Neural progenitor cell (in vitro differentiated cells): Measurements from ENCODE around the gene PSMC6. TPM values are rescaled to one million over a fixed set of nuclear protein-coding genes. Genes with fewer than 3 reads are reported as not detected.

ENCODE experiments used
- DNase-seq: peaks from one replicate; pipeline ENCODE4 v3.0.0-alpha.2; 2016; ENCODE audit warnings: low spot score
- H2AFZ ChIP-seq: fragments of 200-600 bp; sonication (generic); replicated peaks from 2 replicates; pipeline ENCODE4 v1.6.1; 2016; ENCODE audit warnings: antibody characterized with exemption
- H3F3A ChIP-seq: fragments of 200-600 bp; sonication (generic); 2 replicates; pipeline ENCODE4 v1.6.1; 2016; ENCODE audit warnings: antibody characterized with exemption, low read depth
- H3K27ac ChIP-seq: fragments of 200-600 bp; sonication (generic); 2 replicates; pipeline ENCODE4 v1.5.1; 2016; ENCODE audit warnings: mild to moderate bottlenecking
- H3K27me3 ChIP-seq: fragments of 200-600 bp; sonication (generic); 2 replicates; pipeline ENCODE4 v1.6.1; 2016; ENCODE audit warnings: mild to moderate bottlenecking, moderate library complexity
- H3K36me3 ChIP-seq: fragments of 200-600 bp; sonication (generic); 2 replicates; pipeline ENCODE4 v1.5.1; 2016
- H3K4me1 ChIP-seq: fragments of 200-600 bp; sonication (generic); 2 replicates; pipeline ENCODE4 v1.6.1; 2016; ENCODE audit warnings: mixed run types
- H3K4me2 ChIP-seq: fragments of 200-600 bp; sonication (generic); 2 replicates; pipeline ENCODE4 v1.6.1; 2016
- H3K4me3 ChIP-seq: fragments of 200-600 bp; sonication (generic); 2 replicates; pipeline ENCODE4 v1.5.1; 2016
- H3K79me2 ChIP-seq: fragments of 200-600 bp; sonication (generic); 2 replicates; pipeline ENCODE4 v1.6.1; 2016; ENCODE audit warnings: low read depth
- H3K9ac ChIP-seq: fragments of 200-600 bp; sonication (generic); 2 replicates; pipeline ENCODE4 v1.6.1; 2016
- H3K9me3 ChIP-seq: fragments of 200-600 bp; sonication (generic); 2 replicates; pipeline ENCODE4 v1.5.1; 2016; ENCODE audit warnings: low read depth
- H4K20me1 ChIP-seq: fragments of 200-600 bp; sonication (generic); 2 replicates; pipeline ENCODE4 v1.6.1; 2016; ENCODE audit warnings: low read depth
- H3K27ac Mint-ChIP-seq: 3 replicates; pipeline ENCODE4 v1.8.0; 2021; ENCODE audit warnings: mixed read lengths
- H3K27me3 Mint-ChIP-seq: 2 replicates; pipeline ENCODE4 v1.8.0; 2022; ENCODE audit warnings: low read depth, mild to moderate bottlenecking, inconsistent platforms, moderate library complexity, mixed read lengths; ENCODE audit not compliant: insufficient read depth
- H3K36me3 Mint-ChIP-seq: 3 replicates; pipeline ENCODE4 v1.8.0; 2021; ENCODE audit warnings: mixed read lengths
- H3K4me1 Mint-ChIP-seq: 3 replicates; pipeline ENCODE4 v1.8.0; 2021; ENCODE audit warnings: mixed read lengths
- H3K4me3 Mint-ChIP-seq: 3 replicates; pipeline ENCODE4 v1.8.0; 2021; ENCODE audit warnings: mild to moderate bottlenecking, moderate library complexity, mixed read lengths
- H3K9me3 Mint-ChIP-seq: 3 replicates; pipeline ENCODE4 v1.8.0; 2020; ENCODE audit warnings: mixed read lengths
- EZH2 ChIP-seq: fragments of 200-600 bp; sonication (generic); IDR thresholded peaks from 2 replicates; pipeline ENCODE4 v1.6.1; 2017; ENCODE audit warnings: antibody characterized with exemption, mild to moderate bottlenecking, moderate library complexity
- EZH2phosphoT487 ChIP-seq: fragments of 200-600 bp; sonication (generic); IDR thresholded peaks from 2 replicates; pipeline ENCODE4 v1.6.1; 2017; ENCODE audit warnings: antibody characterized with exemption
- total RNA-seq: library from RNA; depleted of rRNA; stranded (reverse); fragments of >200 nt; gene quantifications from 2 replicates; pipeline ENCODE4 v1.2.3, GENCODE V29; 2015; ENCODE audit warnings: low replicate concordance
- TF ChIP-seq, protein P1 (sequence below): fragments of 200-600 bp; sonication (generic); IDR thresholded peaks from 2 replicates; pipeline ENCODE4 v1.5.1; 2017; ENCODE audit warnings: antibody characterized with exemption, mild to moderate bottlenecking

PSMC6 gene
- total RNA-seq, 1 donor from 2014 or later, result 265 TPM

DNA sequence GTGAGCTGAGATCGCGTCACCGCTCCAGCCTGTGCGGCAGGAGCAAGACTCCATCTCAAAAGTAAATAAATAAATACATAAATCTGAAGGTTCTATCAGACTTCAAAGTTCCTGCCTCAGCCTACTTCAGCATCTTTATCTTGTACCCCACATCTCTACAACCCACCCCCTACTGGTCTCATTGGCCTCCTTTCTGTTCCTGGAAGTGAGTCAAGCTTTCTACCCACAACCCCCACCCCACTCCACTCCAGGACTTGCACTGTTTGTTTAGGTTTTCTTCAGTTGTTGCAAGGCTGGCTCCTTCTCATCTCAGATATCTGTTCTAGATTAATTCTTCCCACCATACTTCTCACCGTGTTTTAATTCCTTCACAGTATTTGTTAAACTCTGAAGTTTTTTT is 714 bp upstream of the PSMC6 start:
- Mint-ChIP-seq H3K4me3 (peak overlapping the region; percentile 100), H3K36me3 (peaks cover 13% of the 10 kb centered on the region), H3K27ac (peak overlapping the region; percentile 87), H3K27me3 (no peaks in the 10 kb centered on the region), H3K9me3 (no peaks in the 10 kb centered on the region), H3K4me1 (peaks cover 22% of the 10 kb centered on the region)
- Histone ChIP-seq H3K27me3 (no peaks in the 10 kb centered on the region), H3K4me1 (peaks cover 13% of the 10 kb centered on the region), H3K27ac (no peak overlapping the region), H3K4me2 (peak overlapping the region; percentile 95), H3K4me3 (peak overlapping the region; percentile 91), H2AFZ (peak overlapping the region; percentile 88), H3K9me3 (no peaks in the 10 kb centered on the region), H3F3A (no peaks in the 10 kb centered on the region), H3K36me3 (peaks cover 25% of the 10 kb centered on the region), H3K9ac (no peak overlapping the region), H4K20me1 (peaks cover 17% of the 10 kb centered on the region), H3K79me2 (peaks cover 43% of the 10 kb centered on the region)
- TF ChIP-seq, protein P1, sequence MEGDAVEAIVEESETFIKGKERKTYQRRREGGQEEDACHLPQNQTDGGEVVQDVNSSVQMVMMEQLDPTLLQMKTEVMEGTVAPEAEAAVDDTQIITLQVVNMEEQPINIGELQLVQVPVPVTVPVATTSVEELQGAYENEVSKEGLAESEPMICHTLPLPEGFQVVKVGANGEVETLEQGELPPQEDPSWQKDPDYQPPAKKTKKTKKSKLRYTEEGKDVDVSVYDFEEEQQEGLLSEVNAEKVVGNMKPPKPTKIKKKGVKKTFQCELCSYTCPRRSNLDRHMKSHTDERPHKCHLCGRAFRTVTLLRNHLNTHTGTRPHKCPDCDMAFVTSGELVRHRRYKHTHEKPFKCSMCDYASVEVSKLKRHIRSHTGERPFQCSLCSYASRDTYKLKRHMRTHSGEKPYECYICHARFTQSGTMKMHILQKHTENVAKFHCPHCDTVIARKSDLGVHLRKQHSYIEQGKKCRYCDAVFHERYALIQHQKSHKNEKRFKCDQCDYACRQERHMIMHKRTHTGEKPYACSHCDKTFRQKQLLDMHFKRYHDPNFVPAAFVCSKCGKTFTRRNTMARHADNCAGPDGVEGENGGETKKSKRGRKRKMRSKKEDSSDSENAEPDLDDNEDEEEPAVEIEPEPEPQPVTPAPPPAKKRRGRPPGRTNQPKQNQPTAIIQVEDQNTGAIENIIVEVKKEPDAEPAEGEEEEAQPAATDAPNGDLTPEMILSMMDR, result no peak
- no peak for TF ChIP-seq EZH2phosphoT487
- no peak for DNase-seq

DNA sequence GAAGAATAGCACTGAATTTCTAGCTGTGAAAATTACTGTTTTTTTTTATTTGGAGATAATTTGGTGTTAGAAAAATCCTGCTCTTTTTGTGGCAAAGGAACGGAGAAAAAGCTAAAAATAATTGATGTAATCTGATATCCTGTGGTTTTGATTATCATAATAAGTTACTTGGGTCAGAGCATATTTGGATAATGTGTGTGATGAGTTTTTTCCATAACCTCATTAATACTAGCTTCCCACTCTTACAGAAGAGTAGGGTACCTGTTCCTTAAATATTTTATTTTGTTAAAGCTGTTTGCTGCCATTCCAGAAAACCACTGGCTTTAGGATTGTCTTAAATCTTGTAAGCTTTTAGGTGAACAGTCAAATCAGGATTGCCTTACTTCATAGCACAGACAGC is 4.7 kb downstream of the PSMC6 start:
- Mint-ChIP-seq H3K9me3 (no peaks in the 10 kb centered on the region), H3K27ac (no peak overlapping the region), H3K4me1 (peaks cover 18% of the 10 kb centered on the region), H3K27me3 (no peaks in the 10 kb centered on the region), H3K4me3 (no peak overlapping the region), H3K36me3 (peaks cover 35% of the 10 kb centered on the region)
- Histone ChIP-seq H3F3A (no peaks in the 10 kb centered on the region), H3K4me1 (peaks cover 13% of the 10 kb centered on the region), H3K36me3 (peaks cover 54% of the 10 kb centered on the region), H3K79me2 (peaks cover 46% of the 10 kb centered on the region), H2AFZ (no peak overlapping the region), H3K4me2 (no peak overlapping the region), H3K27ac (no peak overlapping the region), H3K4me3 (no peak overlapping the region), H3K9ac (no peak overlapping the region), H3K9me3 (no peaks in the 10 kb centered on the region), H3K27me3 (no peaks in the 10 kb centered on the region), H4K20me1 (peaks cover 17% of the 10 kb centered on the region)
- TF ChIP-seq, protein P1, result no peak
- TF ChIP-seq EZH2phosphoT487 (no peak), EZH2 (no peak)
- no peak for DNase-seq

DNA sequence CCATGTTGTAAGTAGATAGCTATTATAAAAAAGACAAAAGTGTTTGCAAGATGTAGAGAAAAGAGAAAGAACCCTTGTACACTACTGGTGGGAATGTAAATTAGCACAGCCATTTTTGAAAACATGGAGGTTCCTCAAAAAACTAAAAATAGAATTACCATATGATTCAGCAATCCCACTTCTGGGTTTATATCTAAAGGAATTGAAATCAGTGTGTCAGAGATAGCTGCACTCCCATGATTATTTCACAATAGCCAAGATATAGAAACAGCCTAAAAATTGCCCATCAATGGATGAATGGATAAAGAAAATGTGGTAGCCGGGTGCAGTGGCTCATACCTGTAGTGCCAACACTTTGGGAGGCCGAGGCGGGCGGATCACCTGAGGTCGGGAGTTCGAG is 9.2 kb downstream of the PSMC6 start:
- H4K20me1 ChIP-seq, result no peaks in the 10 kb centered on the region
- no peak for DNase-seq
- no peak overlapping the region for H2AFZ ChIP-seq
- no peak overlapping the region for H3K27ac Mint-ChIP-seq
- no peak overlapping the region for H3K9ac ChIP-seq
- peaks cover 4% of the 10 kb centered on the region for H3K79me2 ChIP-seq
- H3K4me3 Mint-ChIP-seq, result no peak overlapping the region
- no peak overlapping the region for H3K4me2 ChIP-seq
- no peaks in the 10 kb centered on the region for H3K9me3 Mint-ChIP-seq
- no peaks in the 10 kb centered on the region for H3K27me3 ChIP-seq
- no peaks in the 10 kb centered on the region for H3K9me3 ChIP-seq
- no peaks in the 10 kb centered on the region for H3K4me1 Mint-ChIP-seq
- H3K4me3 ChIP-seq, result no peak overlapping the region
- H3K36me3 Mint-ChIP-seq, result peaks cover 34% of the 10 kb centered on the region
- TF ChIP-seq, protein P1, result no peak
- no peak for TF ChIP-seq EZH2phosphoT487
- TF ChIP-seq EZH2, result no peak
- no peaks in the 10 kb centered on the region for H3K27me3 Mint-ChIP-seq
- no peak overlapping the region for H3K27ac ChIP-seq
- peaks cover 56% of the 10 kb centered on the region for H3K36me3 ChIP-seq
- H3F3A ChIP-seq, result no peaks in the 10 kb centered on the region
- no peaks in the 10 kb centered on the region for H3K4me1 ChIP-seq
